Parathyroid adenoma (tissue), 2 donors: ENCODE data around the gene NDUFS6.
"Not testable (repeated sequence)": the region's sequence is repeated elsewhere in the genome, so short reads cannot be mapped to it uniquely, and the experiment has no call there.

ENCODE experiments used
- H2AFZ ChIP-seq: fragments of 300-600 bp; sonication (generic); one replicate; pipeline ENCODE4 v1.7.0; 2017; ENCODE audit warnings: antibody characterized with exemption, mild to moderate bottlenecking
- H3K27ac ChIP-seq: fragments of 300-600 bp; sonication (generic); one replicate; pipeline ENCODE4 v1.7.0; 2017
- H3K27me3 ChIP-seq: fragments of 300-600 bp; sonication (generic); one replicate; pipeline ENCODE4 v1.7.0; 2017; ENCODE audit warnings: low read length; ENCODE audit not compliant: control insufficient read depth, insufficient read depth
- H3K36me3 ChIP-seq: fragments of 300-600 bp; sonication (generic); one replicate; pipeline ENCODE4 v1.7.0; 2017; ENCODE audit warnings: low read length; ENCODE audit not compliant: control insufficient read depth, insufficient read depth
- H3K4me1 ChIP-seq: fragments of 300-600 bp; sonication (generic); one replicate; pipeline ENCODE4 v1.7.0; 2017; ENCODE audit warnings: control low read depth
- H3K4me2 ChIP-seq: fragments of 300-600 bp; sonication (generic); one replicate; pipeline ENCODE4 v1.7.0; 2017; ENCODE audit warnings: low read length
- H3K4me3 ChIP-seq: fragments of 300-600 bp; sonication (generic); one replicate; pipeline ENCODE4 v1.7.0; 2017; ENCODE audit warnings: low read depth, low read length
- H3K79me2 ChIP-seq: fragments of 300-600 bp; sonication (generic); one replicate; pipeline ENCODE4 v1.7.0; 2017; ENCODE audit warnings: control low read depth
- H3K9ac ChIP-seq: fragments of 300-600 bp; sonication (generic); one replicate; pipeline ENCODE4 v1.7.0; 2017; ENCODE audit warnings: mild to moderate bottlenecking
- H3K9me3 ChIP-seq: fragments of 300-600 bp; sonication (generic); one replicate; pipeline ENCODE4 v1.7.0; 2017; ENCODE audit warnings: low read length; ENCODE audit not compliant: control insufficient read depth
- TF ChIP-seq, protein P1 (sequence below): fragments of 300-600 bp; sonication (generic); IDR thresholded peaks from one replicate; pipeline ENCODE4 v1.7.0; 2017; ENCODE audit warnings: antibody characterized with exemption, mild to moderate bottlenecking
- donor health status: primary hyperparathyroidism.

NDUFS6 gene

DNA sequence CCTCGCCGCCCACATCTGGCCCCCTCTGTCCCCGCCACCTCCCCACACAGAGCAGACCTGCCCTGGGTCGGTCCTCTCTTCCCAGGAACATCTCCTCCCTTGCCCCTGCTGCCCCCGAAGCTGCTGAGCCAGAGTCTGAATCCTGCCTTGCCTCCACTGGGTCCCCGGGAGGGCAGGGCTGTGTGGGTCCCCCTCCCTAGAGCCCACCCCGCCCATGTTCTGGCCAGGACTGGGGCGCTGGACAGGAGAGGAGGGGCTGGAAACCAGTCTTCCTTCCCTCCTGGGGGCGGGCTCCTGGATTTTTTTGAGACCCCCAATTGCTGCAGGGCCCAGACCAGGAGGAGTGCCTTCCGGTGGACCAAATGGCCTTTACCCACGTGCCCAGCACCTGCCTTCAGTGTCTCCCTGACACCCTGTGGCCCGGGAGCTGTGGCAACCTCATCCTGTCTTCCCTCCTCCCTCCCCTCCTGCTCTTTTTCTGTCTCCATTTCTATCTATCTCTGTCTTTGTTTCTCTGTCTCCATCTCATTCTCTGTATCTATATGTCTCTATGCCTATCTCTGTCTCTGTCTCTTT, 13.6 kb upstream of the NDUFS6 start:
- H3K4me3 ChIP-seq = no peak overlapping the region
- H2AFZ ChIP-seq = no peak overlapping the region
- H3K27ac ChIP-seq = no peak overlapping the region
- TF ChIP-seq, protein P1, sequence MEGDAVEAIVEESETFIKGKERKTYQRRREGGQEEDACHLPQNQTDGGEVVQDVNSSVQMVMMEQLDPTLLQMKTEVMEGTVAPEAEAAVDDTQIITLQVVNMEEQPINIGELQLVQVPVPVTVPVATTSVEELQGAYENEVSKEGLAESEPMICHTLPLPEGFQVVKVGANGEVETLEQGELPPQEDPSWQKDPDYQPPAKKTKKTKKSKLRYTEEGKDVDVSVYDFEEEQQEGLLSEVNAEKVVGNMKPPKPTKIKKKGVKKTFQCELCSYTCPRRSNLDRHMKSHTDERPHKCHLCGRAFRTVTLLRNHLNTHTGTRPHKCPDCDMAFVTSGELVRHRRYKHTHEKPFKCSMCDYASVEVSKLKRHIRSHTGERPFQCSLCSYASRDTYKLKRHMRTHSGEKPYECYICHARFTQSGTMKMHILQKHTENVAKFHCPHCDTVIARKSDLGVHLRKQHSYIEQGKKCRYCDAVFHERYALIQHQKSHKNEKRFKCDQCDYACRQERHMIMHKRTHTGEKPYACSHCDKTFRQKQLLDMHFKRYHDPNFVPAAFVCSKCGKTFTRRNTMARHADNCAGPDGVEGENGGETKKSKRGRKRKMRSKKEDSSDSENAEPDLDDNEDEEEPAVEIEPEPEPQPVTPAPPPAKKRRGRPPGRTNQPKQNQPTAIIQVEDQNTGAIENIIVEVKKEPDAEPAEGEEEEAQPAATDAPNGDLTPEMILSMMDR = no peak
- no peaks in the 10 kb centered on the region for H3K9me3 ChIP-seq
- H3K4me2 ChIP-seq = no peak overlapping the region
- H3K27me3 ChIP-seq = no peaks in the 10 kb centered on the region
- H3K9ac ChIP-seq = no peak overlapping the region
- no peaks in the 10 kb centered on the region for H3K36me3 ChIP-seq
- no peaks in the 10 kb centered on the region for H3K4me1 ChIP-seq
- no peaks in the 10 kb centered on the region for H3K79me2 ChIP-seq

- no peak overlapping the region for H3K4me3 ChIP-seq
- H3K36me3 ChIP-seq = no peaks in the 10 kb centered on the region
- no peak overlapping the region for H3K4me2 ChIP-seq
- H3K4me1 ChIP-seq = no peaks in the 10 kb centered on the region
- H3K79me2 ChIP-seq = no peaks in the 10 kb centered on the region
- H2AFZ ChIP-seq = no peak overlapping the region
- H3K27me3 ChIP-seq = no peaks in the 10 kb centered on the region
- no peak overlapping the region for H3K27ac ChIP-seq
- no peak overlapping the region for H3K9ac ChIP-seq
- no peaks in the 10 kb centered on the region for H3K9me3 ChIP-seq
- TF ChIP-seq, protein P1 = no peak
Measured at GRCh38 chr5:1788200-1788599, 13.0 kb upstream of the NDUFS6 start.

- Histone ChIP-seq H2AFZ (no peak overlapping the region), H3K79me2 (no peaks in the 10 kb centered on the region), H3K4me1 (no peaks in the 10 kb centered on the region), H3K4me2 (no peak overlapping the region), H3K9me3 (no peaks in the 10 kb centered on the region), H3K27me3 (no peaks in the 10 kb centered on the region), H3K4me3 (no peak overlapping the region), H3K27ac (no peak overlapping the region), H3K36me3 (no peaks in the 10 kb centered on the region), H3K9ac (no peak overlapping the region)
- TF ChIP-seq, protein P1 = no peak
Measured at GRCh38 chr5:1788828-1789227, 12.4 kb upstream of the NDUFS6 start.

- H3K36me3 ChIP-seq, H3K79me2 ChIP-seq, H3K27ac ChIP-seq, H3K9ac ChIP-seq, H3K4me1 ChIP-seq, H3K27me3 ChIP-seq, H3K4me3 ChIP-seq, H3K9me3 ChIP-seq, H3K4me2 ChIP-seq, H2AFZ ChIP-seq: not testable (repeated sequence)
Measured at GRCh38 chr5:1789438-1789833, 11.8 kb upstream of the NDUFS6 start.

- Histone ChIP-seq H2AFZ (no peak overlapping the region), H3K27ac (no peak overlapping the region), H3K4me3 (no peak overlapping the region), H3K4me1 (no peaks in the 10 kb centered on the region), H3K9me3 (no peaks in the 10 kb centered on the region), H3K36me3 (no peaks in the 10 kb centered on the region), H3K27me3 (no peaks in the 10 kb centered on the region), H3K4me2 (no peak overlapping the region), H3K9ac (no peak overlapping the region), H3K79me2 (no peaks in the 10 kb centered on the region)
- TF ChIP-seq, protein P1 = no peak
Measured at GRCh38 chr5:1789834-1790471, 11.3 kb upstream of the NDUFS6 start.
